Activated CD8-positive, alpha-beta T cell treated with anti-CD3 and anti-CD28 coated beads, Interleukin-2, amount 10 ng/mL, durations not matched to agents 7 days and 5 days (primary cell): Measurements from ENCODE around the gene CNR2. TPM values are rescaled to one million over a fixed set of nuclear protein-coding genes. Genes with fewer than 3 reads are reported as not detected.

ENCODE experiments used
- ATAC-seq: fragments of 150-1000 bp; cut with Tn5 transposase; one replicate; pipeline ENCODE4 v1.10.0; 2021; ENCODE audit warnings: moderate library complexity
- CTCF ChIA-PET: fragments of 350-600 bp; sonication (Branson Sonifier 250); formaldehyde crosslinking; loops from one replicate; lab custom pipeline; 2021; ENCODE audit warnings: antibody characterized with exemption; lab: Charles Lee
- POLR2A ChIA-PET: fragments of 350-600 bp; sonication (Branson Sonifier 250); formaldehyde crosslinking; loops from one replicate; lab custom pipeline; 2021; ENCODE audit warnings: antibody characterized with exemption; lab: Charles Lee
- DNase-seq: peaks from one replicate; pipeline ENCODE4 v3.0.0-alpha.2; 2020
- H3K27ac Mint-ChIP-seq: one replicate; pipeline ENCODE4 v1.8.0; 2021; ENCODE audit warnings: mild to moderate bottlenecking, mixed read lengths
- H3K27me3 Mint-ChIP-seq: one replicate; pipeline ENCODE4 v1.8.0; 2021; ENCODE audit warnings: low read depth, mixed read lengths
- H3K36me3 Mint-ChIP-seq: one replicate; pipeline ENCODE4 v1.8.0; 2021; ENCODE audit warnings: low read depth, mixed read lengths
- H3K4me1 Mint-ChIP-seq: one replicate; pipeline ENCODE4 v1.8.0; 2021; ENCODE audit warnings: low read depth, mixed read lengths
- H3K4me3 Mint-ChIP-seq: one replicate; pipeline ENCODE4 v1.8.0; 2021; ENCODE audit warnings: mild to moderate bottlenecking, mixed read lengths
- H3K9me3 Mint-ChIP-seq: one replicate; pipeline ENCODE4 v1.8.0; 2022; ENCODE audit warnings: mixed read lengths; ENCODE audit not compliant: insufficient read depth
- total RNA-seq, 2 experiments: library from RNA; stranded (reverse); gene quantifications; one replicate each; pipeline ENCODE4 v1.2.3, GENCODE V29; 2021

The CNR2 gene
- total RNA-seq, 2 experiments from 2014 or later, result 3.4 to 3.7 TPM

- POLR2A ChIA-PET, result no interaction called here
- Mint-ChIP-seq H3K36me3 (no peaks in the 10 kb centered on the region), H3K4me3 (no peak overlapping the region), H3K4me1 (no peaks in the 10 kb centered on the region), H3K27ac (no peak overlapping the region), H3K27me3 (peaks cover 7% of the 10 kb centered on the region), H3K9me3 (no peaks in the 10 kb centered on the region)
- DNase-seq (no peak), ATAC-seq (no peak)
- CTCF ChIA-PET, result interaction anchor here (0.8 to 1.6 kb wide), 3 partner anchors 15 to 160 kb away, joined by 3 to 5 read pairs (median 4); no protein-coding TSS in a partner anchor
Observed at GRCh38 chr1:23931491-23931880, 18.3 kb upstream of the CNR2 start.

GRCh38 chr1:23930861-23931490 is 17.8 kb upstream of the CNR2 start:
- ChIA-PET POLR2A (no interaction called here), CTCF (interaction anchor here (0.8 to 1.6 kb wide), 3 partner anchors 14 to 159 kb away, joined by 3 to 5 read pairs (median 4); no protein-coding TSS in a partner anchor)
- Mint-ChIP-seq H3K27ac (no peak overlapping the region), H3K4me1 (no peaks in the 10 kb centered on the region), H3K27me3 (peaks cover 7% of the 10 kb centered on the region), H3K9me3 (no peaks in the 10 kb centered on the region), H3K36me3 (no peaks in the 10 kb centered on the region), H3K4me3 (no peak overlapping the region)
- no peak for DNase-seq
- ATAC-seq, result no peak

GRCh38 chr1:23930270-23930669 is 17.1 kb upstream of the CNR2 start:
- no peak for ATAC-seq
- H3K4me1 Mint-ChIP-seq, result no peaks in the 10 kb centered on the region
- H3K27ac Mint-ChIP-seq, result no peak overlapping the region
- peaks cover 7% of the 10 kb centered on the region for H3K27me3 Mint-ChIP-seq
- H3K36me3 Mint-ChIP-seq, result no peaks in the 10 kb centered on the region
- POLR2A ChIA-PET, result interaction anchor here (0.7 kb wide), 1 partner anchor 185 kb away, joined by 3 read pairs; no protein-coding TSS in a partner anchor
- CTCF ChIA-PET, result interaction anchor here (1.6 to 3.1 kb wide), 2 partner anchors 120 to 159 kb away, joined by 5 to 10 read pairs; no protein-coding TSS in a partner anchor
- H3K9me3 Mint-ChIP-seq, result no peaks in the 10 kb centered on the region
- H3K4me3 Mint-ChIP-seq, result no peak overlapping the region
- DNase-seq, result no peak

GRCh38 chr1:23928789-23929188 is 15.6 kb upstream of the CNR2 start:
- ChIA-PET CTCF (interaction anchor here (0.7 to 3.1 kb wide), 4 partner anchors 12 to 157 kb away, joined by 3 to 10 read pairs (median 6); no protein-coding TSS in a partner anchor), POLR2A (no interaction called here)
- Mint-ChIP-seq H3K27me3 (peaks cover 11% of the 10 kb centered on the region), H3K9me3 (no peaks in the 10 kb centered on the region), H3K4me1 (no peaks in the 10 kb centered on the region), H3K4me3 (no peak overlapping the region), H3K36me3 (no peaks in the 10 kb centered on the region), H3K27ac (no peak overlapping the region)
- no peak for DNase-seq
- no peak for ATAC-seq

GRCh38 chr1:23927097-23927496 is 13.9 kb upstream of the CNR2 start:
- no peak overlapping the region for H3K27ac Mint-ChIP-seq
- H3K4me3 Mint-ChIP-seq, result no peak overlapping the region
- no peaks in the 10 kb centered on the region for H3K36me3 Mint-ChIP-seq
- ChIA-PET CTCF (no interaction called here), POLR2A (no interaction called here)
- no peaks in the 10 kb centered on the region for H3K4me1 Mint-ChIP-seq
- H3K27me3 Mint-ChIP-seq, result peaks cover 8% of the 10 kb centered on the region
- H3K9me3 Mint-ChIP-seq, result no peaks in the 10 kb centered on the region
- DNase-seq, result no peak
- no peak for ATAC-seq

GRCh38 chr1:23925279-23925678 is 12.1 kb upstream of the CNR2 start:
- POLR2A ChIA-PET, result interaction anchor here (0.7 kb wide), 1 partner anchor 442 kb away, joined by 3 read pairs; no protein-coding TSS in a partner anchor
- ATAC-seq, result no peak
- no peak for DNase-seq
- H3K27me3 Mint-ChIP-seq, result peaks cover 6% of the 10 kb centered on the region
- CTCF ChIA-PET, result no interaction called here
- no peaks in the 10 kb centered on the region for H3K36me3 Mint-ChIP-seq
- H3K9me3 Mint-ChIP-seq, result no peaks in the 10 kb centered on the region
- no peak overlapping the region for H3K4me3 Mint-ChIP-seq
- H3K27ac Mint-ChIP-seq, result no peak overlapping the region
- no peaks in the 10 kb centered on the region for H3K4me1 Mint-ChIP-seq

GRCh38 chr1:23924601-23925000 is 11.4 kb upstream of the CNR2 start:
- Mint-ChIP-seq H3K27me3 (peaks cover 6% of the 10 kb centered on the region), H3K36me3 (no peaks in the 10 kb centered on the region), H3K9me3 (no peaks in the 10 kb centered on the region), H3K27ac (no peak overlapping the region), H3K4me1 (peaks cover 4% of the 10 kb centered on the region), H3K4me3 (no peak overlapping the region)
- POLR2A ChIA-PET, result no interaction called here
- ATAC-seq, result no peak
- DNase-seq, result no peak
- CTCF ChIA-PET, result interaction anchor here (0.6 kb wide), 1 partner anchor 115 kb away, joined by 3 read pairs; no protein-coding TSS in a partner anchor

GRCh38 chr1:23923592-23924499 is 10.7 kb upstream of the CNR2 start:
- DNase-seq, result no peak
- Mint-ChIP-seq H3K36me3 (no peaks in the 10 kb centered on the region), H3K27ac (no peak overlapping the region), H3K9me3 (no peaks in the 10 kb centered on the region), H3K27me3 (peaks cover 6% of the 10 kb centered on the region), H3K4me1 (peaks cover 4% of the 10 kb centered on the region), H3K4me3 (no peak overlapping the region)
- no peak for ATAC-seq
- CTCF ChIA-PET, result interaction anchor here (0.6 kb wide), 1 partner anchor 114 kb away, joined by 3 read pairs; no protein-coding TSS in a partner anchor
- POLR2A ChIA-PET, result no interaction called here

GRCh38 chr1:23922321-23922943 is 9.3 kb upstream of the CNR2 start:
- Mint-ChIP-seq H3K27me3 (peaks cover 6% of the 10 kb centered on the region), H3K9me3 (no peaks in the 10 kb centered on the region), H3K4me3 (no peak overlapping the region), H3K36me3 (no peaks in the 10 kb centered on the region), H3K4me1 (peaks cover 4% of the 10 kb centered on the region), H3K27ac (no peak overlapping the region)
- DNase-seq (no peak), ATAC-seq (no peak)
- ChIA-PET POLR2A (no interaction called here), CTCF (interaction anchor here (0.8 to 1.0 kb wide), 2 partner anchors 113 to 150 kb away, joined by 3 to 4 read pairs; no protein-coding TSS in a partner anchor)

GRCh38 chr1:23916209-23917131 is 3.3 kb upstream of the CNR2 start:
- Mint-ChIP-seq H3K9me3 (no peaks in the 10 kb centered on the region), H3K4me1 (peaks cover 49% of the 10 kb centered on the region), H3K27ac (peak overlapping the region; percentile 5), H3K4me3 (no peak overlapping the region), H3K27me3 (no peaks in the 10 kb centered on the region), H3K36me3 (no peaks in the 10 kb centered on the region)
- ChIA-PET POLR2A (interaction anchor here (0.8 to 1.4 kb wide), 2 partner anchors 99 to 115 kb away, joined by 3 to 4 read pairs; no protein-coding TSS in a partner anchor), CTCF (interaction anchor here (0.6 to 4.0 kb wide), 43 partner anchors 8 to 279 kb away, joined by 3 to 131 read pairs (median 6); partner anchors contain the start of genes FUCA1, GALE, HMGCL and LYPLA2)
- DNase-seq (peak; percentile 84), ATAC-seq (peak; percentile 93)
